Endothelial cell of umbilical vein (primary cell): ENCODE measurements around the gene SPOP.

Experiments used
- CTCF ChIP-seq, 2 donors: IDR thresholded peaks; 1 replicate in 1 of 2; 2 replicates in 1 of 2; pipeline ENCODE4 v1.5.1; 2011; ENCODE audit warnings: low read length in 2 of 2, mild to moderate bottlenecking in 2 of 2, moderate library complexity in 2 of 2, control low read depth in 1 of 2, inconsistent platforms in 1 of 2, low read depth in 1 of 2; ENCODE audit not compliant: insufficient read depth in 1 of 2; ENCODE audit errors: extremely low read depth in 1 of 2
- POLR2A ChIP-seq: IDR thresholded peaks from 2 replicates; pipeline ENCODE4 v1.6.1; 2012; ENCODE audit warnings: low read depth, mild to moderate bottlenecking, control low read depth, low read length
- POLR2AphosphoS5 ChIP-seq: IDR thresholded peaks from 2 replicates; pipeline ENCODE4 v1.6.1; 2012; ENCODE audit warnings: low read depth, mild to moderate bottlenecking, control low read depth, low read length, moderate library complexity; ENCODE audit not compliant: insufficient read depth

GRCh38 chr17:49592263-49592662 lies 85.6 kb downstream of the SPOP start:
- TF ChIP-seq CTCF (IDR thresholded peaks at IDR 0.05; ENCODE audit: extremely low read depth in 1 of 2, insufficient read depth in 1 of 2, low read depth in 1 of 2, low read length in 2 of 2): no peak
- no peak for TF ChIP-seq POLR2A
- TF ChIP-seq POLR2AphosphoS5: no peak
